ENCODE data around the gene UQCC3. TPM values are rescaled to one million over a fixed set of nuclear protein-coding genes. Genes with fewer than 3 reads are reported as not detected.

Gene UQCC3
- total and polyA plus RNA-seq, 2 of the 13 experiments (the other 11 are each of a cell fraction or from before 2014, with no cell fraction given): 7.7 to 16.0 TPM

- no TSS peak for BruUV-seq (replicated peaks)
- ATAC-seq (peak; percentile 13; the same call in 2 of the 3 replicates), DNase-seq (ENCODE audit: low spot score) (no peak), FAIRE-seq (no peak)
- Histone ChIP-seq H3K4me1 (ENCODE audit: insufficient read depth, low read length) (no peaks in the 10 kb centered on the region), H3K9me3 (ENCODE audit: low read length) (no peaks in the 10 kb centered on the region), H3K4me2 (ENCODE audit: low read depth, low read length) (no peak overlapping the region), H3K36me3 (replicated peaks in 1 of 2; ENCODE audit: control insufficient read depth in 1 of 2, insufficient read depth in 2 of 2, low read length in 2 of 2) (peaks cover 15 to 26% of the 10 kb centered on the region in 2 experiments), H2AFZ (ENCODE audit: low read length) (no peak overlapping the region), H3K79me2 (ENCODE audit: insufficient read depth, low read length) (no peaks in the 10 kb centered on the region), H3K4me3 (replicated peaks in 1 of 3; ENCODE audit: insufficient read depth in 1 of 3, low read depth in 2 of 3, low read length in 3 of 3) (no peak overlapping the region), H3K27ac (ENCODE audit: extremely low read length, insufficient read depth, low read length) (no peak overlapping the region), H3K9ac (ENCODE audit: insufficient read depth, low read depth, low read length) (no peak overlapping the region), H4K20me1 (ENCODE audit: insufficient read depth, low read length) (no peaks in the 10 kb centered on the region), H3K27me3 (ENCODE audit: control insufficient read depth in 1 of 2, insufficient read depth in 2 of 2, low read length in 2 of 2) (no peaks in the 10 kb centered on the region)
- intact Hi-C loops (cut with micrococcal nuclease; ENCODE audit: unreplicated experiment) (no loop called here), in situ Hi-C loops (cut with HindIII; ENCODE audit: extremely low pct_ligation_motif_present, low pct_unique_long_range_greater_than_20kb) (no loop called here)
- TF ChIP-seq HMGXB4 (CRISPR knock-in tag; IDR thresholded peaks at IDR 0.05; ENCODE audit: borderline replicate concordance in 1 of 2, low read depth in 1 of 2) (no peak), PAF1 (CRISPR knock-in tag; IDR thresholded peaks at IDR 0.05) (no peak), ZNF576 (CRISPR knock-in tag; IDR thresholded peaks at IDR 0.05) (no peak), PHF20 (CRISPR knock-in tag; IDR thresholded peaks at IDR 0.05) (no peak), TEAD3 (CRISPR knock-in tag; optimal IDR thresholded peaks at IDR 0.05; ENCODE audit: borderline replicate concordance) (no peak), RBM22 (optimal IDR thresholded peaks at IDR 0.05; ENCODE audit: low read length) (no peak), SMAD3 (CRISPR knock-in tag; IDR thresholded peaks at IDR 0.05) (no peak), MAZ (IDR thresholded peaks at IDR 0.05; ENCODE audit: borderline replicate concordance, low read depth, low read length) (no peak), MAZ (CRISPR knock-in tag; IDR thresholded peaks at IDR 0.05; ENCODE audit: low read depth) (no peak), RXRA (CRISPR knock-in tag; IDR thresholded peaks at IDR 0.05) (no peak), STAT6 (CRISPR knock-in tag; IDR thresholded peaks at IDR 0.05; ENCODE audit: borderline replicate concordance) (no peak), RNF2 (conservative IDR thresholded peaks at IDR 0.05; ENCODE audit: low read depth) (no peak), TFDP2 (CRISPR knock-in tag; IDR thresholded peaks at IDR 0.05) (no peak), YY1 (IDR thresholded peaks at IDR 0.05; ENCODE audit: insufficient read depth, insufficient replicate concordance, low read depth, low read length) (no peak)
- WGBS (ENCODE audit: low lambda C conversion rate): 97% methylated on average over 29 of the region's 74 CpGs
- ChIA-PET POLR2A (no interaction called here), CTCF (ENCODE audit: low intra/inter-chr PET ratio, low total read pairs) (no interaction called here)
These were observed 16.3 kb downstream of the UQCC3 start for GRCh38 chr11:62687508-62688396.
